C4-2B (cell line): ENCODE data around the gene HTR2C.
"Not testable (repeated sequence)": the region's sequence is repeated elsewhere in the genome, so short reads cannot be mapped to it uniquely, and the experiment has no call there.

Source experiments
- H3K27ac ChIP-seq: fragments of 450-650 bp; 2 replicates; pipeline ENCODE4 v1.5.1; 2017
- CTCF ChIP-seq: fragments of 450-650 bp; conservative IDR thresholded peaks from 2 replicates; pipeline ENCODE4 v1.5.1; 2017; ENCODE audit warnings: mild to moderate bottlenecking
- ZFX ChIP-seq: fragments of 450-650 bp; IDR thresholded peaks from 2 replicates; pipeline ENCODE4 v1.6.1; 2017

The HTR2C gene

GRCh38 chrX:114905251-114905650, 321.4 kb downstream of the HTR2C start:
- TF ChIP-seq CTCF (no peak), ZFX (no peak)
- H3K27ac ChIP-seq, result no peak overlapping the region

GRCh38 chrX:114906984-114907510, 323.2 kb downstream of the HTR2C start:
- no peak for TF ChIP-seq ZFX
- TF ChIP-seq CTCF, result no peak
- no peak overlapping the region for H3K27ac ChIP-seq

GRCh38 chrX:114924423-114924822, 340.5 kb downstream of the HTR2C start:
- no peak overlapping the region for H3K27ac ChIP-seq
- TF ChIP-seq ZFX (no peak), CTCF (no peak)

GRCh38 chrX:114924856-114925255, 341.0 kb downstream of the HTR2C start:
- H3K27ac ChIP-seq, result no peak overlapping the region
- TF ChIP-seq ZFX (no peak), CTCF (no peak)

- H3K27ac ChIP-seq, result no peak overlapping the region
- TF ChIP-seq CTCF (no peak), ZFX (no peak)
Observed at GRCh38 chrX:114930227-114930626, 346.3 kb downstream of the HTR2C start.

GRCh38 chrX:114932550-114932949, 348.7 kb downstream of the HTR2C start:
- H3K27ac ChIP-seq, result no peak overlapping the region
- TF ChIP-seq CTCF, result no peak
- TF ChIP-seq ZFX, result no peak

GRCh38 chrX:114933291-114933690, 349.4 kb downstream of the HTR2C start:
- H3K27ac ChIP-seq, result not testable (repeated sequence)

GRCh38 chrX:114937090-114937489, 353.2 kb downstream of the HTR2C start:
- not testable (repeated sequence) for H3K27ac ChIP-seq

- no peak overlapping the region for H3K27ac ChIP-seq
- TF ChIP-seq ZFX (no peak), CTCF (no peak)
Observed at GRCh38 chrX:114952696-114953095, 368.8 kb downstream of the HTR2C start.
